Activated CD4-positive, alpha-beta T cell treated with anti-CD3 and anti-CD28 coated beads, Interleukin-2, amount 10 ng/mL, durations not matched to agents 7 days and 5 days (primary cell): ENCODE data around the gene RMRP. TPM values are rescaled to one million over a fixed set of nuclear protein-coding genes. Genes with fewer than 3 reads are reported as not detected.

Experiments used
- CTCF ChIA-PET: fragments of 350-600 bp; sonication (Branson Sonifier 250); formaldehyde crosslinking; loops from one replicate; lab custom pipeline; 2021; ENCODE audit warnings: antibody characterized with exemption; lab: Charles Lee
- POLR2A ChIA-PET: fragments of 350-600 bp; sonication (Branson Sonifier 250); formaldehyde crosslinking; loops from one replicate; lab custom pipeline; 2021; ENCODE audit warnings: antibody characterized with exemption; lab: Charles Lee
- DNase-seq: peaks from one replicate; pipeline ENCODE4 v3.0.0-alpha.2; 2020
- H3K27ac Mint-ChIP-seq: one replicate; pipeline ENCODE4 v1.8.0; 2021; ENCODE audit warnings: mild to moderate bottlenecking, moderate library complexity, mixed read lengths
- H3K27me3 Mint-ChIP-seq: one replicate; pipeline ENCODE4 v1.8.0; 2021; ENCODE audit warnings: mixed read lengths
- H3K36me3 Mint-ChIP-seq: one replicate; pipeline ENCODE4 v1.8.0; 2021; ENCODE audit warnings: low read depth, mixed read lengths
- H3K4me1 Mint-ChIP-seq: one replicate; pipeline ENCODE4 v1.8.0; 2021; ENCODE audit warnings: mixed read lengths
- H3K4me3 Mint-ChIP-seq: one replicate; pipeline ENCODE4 v1.8.0; 2021; ENCODE audit warnings: mild to moderate bottlenecking, moderate library complexity, mixed read lengths
- H3K9me3 Mint-ChIP-seq: one replicate; pipeline ENCODE4 v1.8.0; 2021; ENCODE audit warnings: mixed read lengths
- total RNA-seq, 2 experiments: library from RNA; stranded (reverse); gene quantifications; one replicate each; pipeline ENCODE4 v1.2.3, GENCODE V29; 2021

Gene RMRP
- total RNA-seq, 2 experiments from 2014 or later: 1,959 to 11,185 TPM

- ChIA-PET CTCF (interaction anchor here (0.8 to 2.4 kb wide), 3 partner anchors 9 to 23 kb away, joined by 3 to 12 read pairs (median 5); partner anchors contain the start of gene ARHGEF39), POLR2A (no interaction called here)
- Mint-ChIP-seq H3K4me1 (peaks cover 14% of the 10 kb centered on the region), H3K27ac (no peak overlapping the region), H3K4me3 (no peak overlapping the region), H3K36me3 (peaks cover 4% of the 10 kb centered on the region), H3K27me3 (peaks cover 28% of the 10 kb centered on the region), H3K9me3 (no peaks in the 10 kb centered on the region)
- DNase-seq: no peak
These were observed 16.2 kb upstream of the RMRP start for GRCh38 chr9:35674025-35674361.

GRCh38 chr9:35673132-35674024 lies 15.6 kb upstream of the RMRP start, which contains the start of gene CA9:
Gene CA9 (plus strand): TSS chr9:35673928. CDS start chr9:35673960, 32 bp downstream.
- CTCF ChIA-PET: interaction anchor here (0.7 to 1.6 kb wide), 4 partner anchors 8 to 54 kb away, joined by 3 to 5 read pairs (median 3); partner anchors contain the start of gene ARHGEF39
- peaks cover 4% of the 10 kb centered on the region for H3K36me3 Mint-ChIP-seq
- no peaks in the 10 kb centered on the region for H3K9me3 Mint-ChIP-seq
- no peak within 1 kb of the TSS for H3K27ac Mint-ChIP-seq
- H3K27me3 Mint-ChIP-seq: peaks cover 28% of the 10 kb centered on the region
- no peak within 1 kb of the TSS for H3K4me3 Mint-ChIP-seq
- peaks cover 14% of the 10 kb centered on the region for H3K4me1 Mint-ChIP-seq
- POLR2A ChIA-PET: no interaction called here
- DNase-seq: no peak

DNA sequence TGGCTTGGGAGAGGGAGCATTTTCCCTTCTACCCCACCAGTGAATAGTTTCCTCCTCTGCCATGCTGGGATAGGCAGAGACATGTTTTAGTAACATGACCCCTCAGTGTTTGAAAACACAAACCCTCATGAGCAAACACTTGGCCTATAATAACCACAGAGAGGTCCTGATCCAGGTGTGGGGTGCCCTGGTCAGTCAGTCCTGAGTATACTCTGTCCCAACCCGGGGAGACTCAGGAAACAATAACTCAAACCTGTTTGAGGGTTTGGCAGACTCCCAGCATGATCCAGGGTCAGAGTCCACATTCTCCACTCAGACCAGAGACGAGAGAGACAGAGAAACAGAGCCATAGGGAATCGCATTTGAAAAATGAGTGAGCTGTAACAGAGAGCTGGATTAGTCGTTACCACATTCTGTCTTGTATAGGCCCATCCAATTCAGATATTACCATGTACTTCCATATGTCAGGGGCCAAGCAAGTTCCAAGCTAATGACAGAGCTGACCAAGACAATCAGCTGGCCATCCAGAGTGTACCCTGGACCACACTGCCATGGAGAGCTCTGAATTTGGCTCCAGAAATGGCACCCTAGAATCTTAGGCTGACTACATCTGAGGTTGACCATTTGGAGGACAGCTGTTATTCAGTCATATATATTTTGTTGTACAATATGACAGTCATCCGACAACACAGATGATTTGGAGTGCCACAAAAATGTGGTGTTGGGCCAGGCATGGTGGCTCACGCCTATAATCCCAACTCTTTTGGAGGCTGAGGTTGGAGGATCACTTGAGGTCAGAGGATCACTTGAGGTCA lies 11.7 kb upstream of the RMRP start:
- H3K9me3 Mint-ChIP-seq: peaks cover 4% of the 10 kb centered on the region
- ChIA-PET POLR2A (interaction anchor here (1.0 kb wide), 1 partner anchor 8 kb away, joined by 4 read pairs; no protein-coding TSS in a partner anchor), CTCF (interaction anchor here (0.9 to 3.3 kb wide), 8 partner anchors 10 to 152 kb away, joined by 3 to 13 read pairs (median 4); partner anchors contain the start of genes CCDC107 and RMRP)
- DNase-seq: no peak
- no peak overlapping the region for H3K27ac Mint-ChIP-seq
- no peak overlapping the region for H3K4me3 Mint-ChIP-seq
- H3K4me1 Mint-ChIP-seq: peaks cover 21% of the 10 kb centered on the region
- H3K36me3 Mint-ChIP-seq: peaks cover 2% of the 10 kb centered on the region
- H3K27me3 Mint-ChIP-seq: peaks cover 15% of the 10 kb centered on the region

GRCh38 chr9:35667939-35668338 lies 10.1 kb upstream of the RMRP start:
- Mint-ChIP-seq H3K36me3 (peaks cover 3% of the 10 kb centered on the region), H3K9me3 (peaks cover 4% of the 10 kb centered on the region), H3K27ac (no peak overlapping the region), H3K27me3 (peaks cover 4% of the 10 kb centered on the region), H3K4me1 (peaks cover 34% of the 10 kb centered on the region), H3K4me3 (no peak overlapping the region)
- DNase-seq: no peak
- POLR2A ChIA-PET: no interaction called here
- CTCF ChIA-PET: interaction anchor here (0.6 to 1.0 kb wide), 2 partner anchors 63 to 1650 kb away, joined by 3 read pairs; no protein-coding TSS in a partner anchor

- no peak for DNase-seq
- no peak overlapping the region for H3K27ac Mint-ChIP-seq
- H3K4me3 Mint-ChIP-seq: peak overlapping the region; percentile 85
- peaks cover 17% of the 10 kb centered on the region for H3K36me3 Mint-ChIP-seq
- POLR2A ChIA-PET: no interaction called here
- H3K9me3 Mint-ChIP-seq: peaks cover 4% of the 10 kb centered on the region
- no peaks in the 10 kb centered on the region for H3K27me3 Mint-ChIP-seq
- CTCF ChIA-PET: interaction anchor here (2.9 to 7.2 kb wide), 2 partner anchors 9 to 18 kb away, joined by 12 to 74 read pairs; partner anchors contain the start of gene SIT1
- peaks cover 48% of the 10 kb centered on the region for H3K4me1 Mint-ChIP-seq
These were observed 8.7 kb upstream of the RMRP start for GRCh38 chr9:35666549-35666948.

DNA sequence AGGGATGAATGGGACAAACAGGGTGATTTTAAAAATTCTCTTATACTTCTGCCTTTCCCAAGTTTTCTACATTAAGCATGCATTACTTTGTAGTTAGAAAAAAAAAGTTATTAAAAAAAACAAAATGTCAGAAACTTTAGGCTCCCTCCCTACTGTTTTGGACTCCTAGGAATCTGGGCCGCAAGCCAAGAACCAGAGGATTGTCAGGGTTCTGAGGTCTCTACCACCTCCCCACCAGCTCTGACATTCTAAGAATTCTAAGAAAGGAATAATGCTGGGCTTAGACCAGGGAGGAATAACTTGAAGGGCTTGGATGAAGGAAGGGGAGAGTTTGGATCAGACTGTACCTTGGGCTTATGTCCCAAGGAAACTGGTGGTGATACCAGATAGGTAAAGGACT lies 8.2 kb upstream of the RMRP start:
- Mint-ChIP-seq H3K4me1 (peaks cover 52% of the 10 kb centered on the region), H3K27ac (peak overlapping the region; percentile 68), H3K4me3 (peak overlapping the region; percentile 85), H3K27me3 (no peaks in the 10 kb centered on the region), H3K36me3 (peaks cover 19% of the 10 kb centered on the region), H3K9me3 (peaks cover 4% of the 10 kb centered on the region)
- ChIA-PET CTCF (interaction anchor here (0.6 to 7.2 kb wide), 10 partner anchors 7 to 1770 kb away, joined by 3 to 74 read pairs (median 4); partner anchors contain the start of genes CA9, SIT1 and TPM2), POLR2A (interaction anchor here (0.6 kb wide), 1 partner anchor 62 kb away, joined by 3 read pairs; no protein-coding TSS in a partner anchor)
- no peak for DNase-seq

- DNase-seq: no peak
- peaks cover 4% of the 10 kb centered on the region for H3K9me3 Mint-ChIP-seq
- H3K4me3 Mint-ChIP-seq: peak overlapping the region; percentile 85
- no peaks in the 10 kb centered on the region for H3K27me3 Mint-ChIP-seq
- H3K4me1 Mint-ChIP-seq: peaks cover 58% of the 10 kb centered on the region
- peak overlapping the region; percentile 88 for H3K27ac Mint-ChIP-seq
- H3K36me3 Mint-ChIP-seq: peaks cover 25% of the 10 kb centered on the region
- CTCF ChIA-PET: interaction anchor here (0.6 to 7.2 kb wide), 14 partner anchors 8 to 1769 kb away, joined by 3 to 74 read pairs (median 5); partner anchors contain the start of genes CA9, CREB3, SIT1 and TLN1
- POLR2A ChIA-PET: interaction anchor here (0.6 kb wide), 1 partner anchor 62 kb away, joined by 3 read pairs; no protein-coding TSS in a partner anchor
These were observed 7.6 kb upstream of the RMRP start for GRCh38 chr9:35665471-35665818.

GRCh38 chr9:35664531-35665470 lies 7.0 kb upstream of the RMRP start, which contains the start of gene ARHGEF39:
Gene ARHGEF39 (minus strand): TSS chr9:35665195. CDS start chr9:35665169, 26 bp downstream.
- peaks cover 31% of the 10 kb centered on the region for H3K36me3 Mint-ChIP-seq
- H3K27ac Mint-ChIP-seq: peak within 1 kb of the TSS; percentile 88
- peak; percentile 76 for DNase-seq
- no peaks in the 10 kb centered on the region for H3K27me3 Mint-ChIP-seq
- H3K4me1 Mint-ChIP-seq: peaks cover 64% of the 10 kb centered on the region
- peak within 1 kb of the TSS; percentile 85 for H3K4me3 Mint-ChIP-seq
- CTCF ChIA-PET: interaction anchor here (0.7 to 7.2 kb wide), 18 partner anchors 8 to 126 kb away, joined by 3 to 74 read pairs (median 4); partner anchors contain the start of genes CA9, CREB3, GBA2 and RGP1
- POLR2A ChIA-PET: interaction anchor here (0.7 to 1.1 kb wide), 2 partner anchors 17 to 64 kb away, joined by 3 to 4 read pairs; no protein-coding TSS in a partner anchor
- H3K9me3 Mint-ChIP-seq: peaks cover 4% of the 10 kb centered on the region

GRCh38 chr9:35662437-35662836 lies 4.6 kb upstream of the RMRP start:
- Mint-ChIP-seq H3K9me3 (peaks cover 3% of the 10 kb centered on the region), H3K36me3 (peaks cover 42% of the 10 kb centered on the region), H3K27me3 (peaks cover 4% of the 10 kb centered on the region), H3K4me3 (peak overlapping the region; percentile 50), H3K27ac (peak overlapping the region; percentile 76), H3K4me1 (peaks cover 80% of the 10 kb centered on the region)
- ChIA-PET POLR2A (interaction anchor here (0.6 kb wide), 1 partner anchor 82 kb away, joined by 3 read pairs; no protein-coding TSS in a partner anchor), CTCF (interaction anchor here (1.3 to 7.2 kb wide), 3 partner anchors 14 to 66 kb away, joined by 5 to 74 read pairs (median 7); partner anchors contain the start of gene SIT1)
- no peak for DNase-seq

- Mint-ChIP-seq H3K36me3 (peaks cover 42% of the 10 kb centered on the region), H3K27ac (peak overlapping the region; percentile 76), H3K4me3 (peak overlapping the region; percentile 50), H3K4me1 (peaks cover 86% of the 10 kb centered on the region), H3K9me3 (no peaks in the 10 kb centered on the region), H3K27me3 (peaks cover 4% of the 10 kb centered on the region)
- peak; percentile 40 for DNase-seq
- POLR2A ChIA-PET: interaction anchor here (0.5 to 1.0 kb wide), 3 partner anchors 8 to 81 kb away, joined by 3 to 4 read pairs (median 3); no protein-coding TSS in a partner anchor
- CTCF ChIA-PET: interaction anchor here (1.3 to 7.2 kb wide), 5 partner anchors 14 to 95 kb away, joined by 5 to 74 read pairs (median 5); partner anchors contain the start of gene SIT1
These were observed 4.0 kb upstream of the RMRP start for GRCh38 chr9:35661756-35662350.
